HEK293 (cell line): ENCODE data around the gene BRSK1.

ENCODE experiments used
- GLI2 ChIP-seq: fragments of 450-650 bp; formaldehyde crosslinking; IDR thresholded peaks from 2 replicates; pipeline ENCODE4; 2017; ENCODE audit warnings: missing biosample characterization, missing genetic modification characterization, low read depth, borderline replicate concordance
- GLIS1 ChIP-seq: fragments of 450-650 bp; formaldehyde crosslinking; IDR thresholded peaks from 2 replicates; pipeline ENCODE4 v1.5.1; 2016; ENCODE audit warnings: missing biosample characterization, missing genetic modification characterization
- MEIS1 ChIP-seq: sonication (generic); formaldehyde crosslinking; IDR thresholded peaks from 2 replicates; pipeline ENCODE4 v1.8.1; 2022; ENCODE audit warnings: missing genetic modification reagents, mild to moderate bottlenecking, borderline replicate concordance
- PBX3 ChIP-seq: sonication (generic); formaldehyde crosslinking; IDR thresholded peaks from 2 replicates; pipeline ENCODE4 v1.8.1; 2022; ENCODE audit warnings: mild to moderate bottlenecking, moderate library complexity, missing genetic modification reagents
- PRDM10 ChIP-seq: fragments of 450-650 bp; formaldehyde crosslinking; IDR thresholded peaks from 2 replicates; pipeline ENCODE4 v1.5.1; 2016; ENCODE audit warnings: missing biosample characterization, missing genetic modification characterization
- SCRT2 ChIP-seq: fragments of 450-650 bp; formaldehyde crosslinking; IDR thresholded peaks from 2 replicates; pipeline ENCODE4 v1.5.1; 2016; ENCODE audit warnings: missing biosample characterization, missing genetic modification characterization
- SP3 ChIP-seq: fragments of 450-650 bp; formaldehyde crosslinking; IDR thresholded peaks from 2 replicates; pipeline ENCODE4 v1.5.1; 2016; ENCODE audit warnings: missing biosample characterization, missing genetic modification characterization
- YY1 ChIP-seq: fragments of 450-650 bp; formaldehyde crosslinking; IDR thresholded peaks from 2 replicates; pipeline ENCODE4 v1.5.1; 2018; ENCODE audit warnings: missing biosample characterization, missing genetic modification characterization
- ZBTB21 ChIP-seq: fragments of 450-650 bp; formaldehyde crosslinking; IDR thresholded peaks from 2 replicates; pipeline ENCODE4 v1.5.1; 2017; ENCODE audit warnings: missing biosample characterization, missing genetic modification characterization
- ZNF138 ChIP-seq: fragments of 450-650 bp; formaldehyde crosslinking; IDR thresholded peaks from 2 replicates; pipeline ENCODE4 v1.5.1; 2016; ENCODE audit warnings: missing biosample characterization, missing genetic modification characterization, borderline replicate concordance
- ZNF157 ChIP-seq: fragments of 450-650 bp; formaldehyde crosslinking; IDR thresholded peaks from 2 replicates; pipeline ENCODE4 v1.5.1; 2016; ENCODE audit warnings: missing biosample characterization, missing genetic modification characterization
- ZNF175 ChIP-seq: fragments of 450-650 bp; formaldehyde crosslinking; IDR thresholded peaks from 2 replicates; pipeline ENCODE4 v1.5.1; 2016; ENCODE audit warnings: missing biosample characterization, missing genetic modification characterization
- ZNF202 ChIP-seq: fragments of 450-650 bp; formaldehyde crosslinking; IDR thresholded peaks from 2 replicates; pipeline ENCODE4 v1.5.1; 2016; ENCODE audit warnings: missing biosample characterization, missing genetic modification characterization, borderline replicate concordance
- ZNF214 ChIP-seq: fragments of 450-650 bp; formaldehyde crosslinking; IDR thresholded peaks from 2 replicates; pipeline ENCODE4 v1.5.1; 2017; ENCODE audit warnings: missing biosample characterization, mild to moderate bottlenecking, missing genetic modification characterization, borderline replicate concordance
- ZNF274 ChIP-seq, 2 experiments: fragments of 200-500 bp in 1 of 2; fragments of 450-650 bp in 1 of 2; sonication (Bioruptor generic) in 1 of 2; formaldehyde crosslinking in 1 of 2; IDR thresholded peaks; 2 replicates each; pipeline versions ENCODE4 v1.5.1 to v1.6.1; 2014 to 2016; ENCODE audit warnings: borderline replicate concordance in 1 of 2, inconsistent platforms in 1 of 2, low read length in 1 of 2, missing biosample characterization in 1 of 2, missing genetic modification characterization in 1 of 2
- ZNF558 ChIP-seq: fragments of 450-650 bp; formaldehyde crosslinking; IDR thresholded peaks from 2 replicates; pipeline ENCODE4 v1.5.1; 2016; ENCODE audit warnings: missing biosample characterization, missing genetic modification characterization
- ZNF571 ChIP-seq: fragments of 450-650 bp; formaldehyde crosslinking; IDR thresholded peaks from 2 replicates; pipeline ENCODE4 v1.5.0; 2017; ENCODE audit warnings: missing biosample characterization, missing genetic modification characterization
- ZNF624 ChIP-seq: fragments of 450-650 bp; formaldehyde crosslinking; IDR thresholded peaks from 2 replicates; pipeline ENCODE4 v1.5.1; 2017; ENCODE audit warnings: missing biosample characterization, missing genetic modification characterization
- ZNF658 ChIP-seq: fragments of 450-650 bp; formaldehyde crosslinking; IDR thresholded peaks from 2 replicates; pipeline ENCODE4; 2016; ENCODE audit warnings: missing biosample characterization, missing genetic modification characterization
- ZNF704 ChIP-seq: fragments of 450-650 bp; formaldehyde crosslinking; IDR thresholded peaks from 2 replicates; pipeline ENCODE4 v1.5.1; 2016; ENCODE audit warnings: missing biosample characterization, missing genetic modification characterization
- ZNF785 ChIP-seq: fragments of 450-650 bp; formaldehyde crosslinking; IDR thresholded peaks from 2 replicates; pipeline ENCODE4 v1.5.1; 2016; ENCODE audit warnings: missing biosample characterization, missing genetic modification characterization
- TF ChIP-seq, protein P1 (sequence below): fragments of 450-650 bp; formaldehyde crosslinking; IDR thresholded peaks from 2 replicates; pipeline ENCODE4 v1.5.1; 2016; ENCODE audit warnings: missing biosample characterization, missing genetic modification characterization, borderline replicate concordance
- TF ChIP-seq, protein P2 (sequence below): fragments of 450-650 bp; formaldehyde crosslinking; IDR thresholded peaks from 2 replicates; pipeline ENCODE4 v1.5.1; 2016; ENCODE audit warnings: missing biosample characterization, missing genetic modification characterization
- TF ChIP-seq, protein P3 (sequence below): IDR thresholded peaks from 2 replicates; pipeline ENCODE4 v1.6.1; 2011; ENCODE audit warnings: mild to moderate bottlenecking, low read depth, low read length, borderline replicate concordance
- TF ChIP-seq, protein P4 (sequence below): fragments of 450-650 bp; formaldehyde crosslinking; IDR thresholded peaks from 2 replicates; pipeline ENCODE4 v1.5.1; 2016; ENCODE audit warnings: missing biosample characterization, missing genetic modification characterization

The BRSK1 gene

DNA sequence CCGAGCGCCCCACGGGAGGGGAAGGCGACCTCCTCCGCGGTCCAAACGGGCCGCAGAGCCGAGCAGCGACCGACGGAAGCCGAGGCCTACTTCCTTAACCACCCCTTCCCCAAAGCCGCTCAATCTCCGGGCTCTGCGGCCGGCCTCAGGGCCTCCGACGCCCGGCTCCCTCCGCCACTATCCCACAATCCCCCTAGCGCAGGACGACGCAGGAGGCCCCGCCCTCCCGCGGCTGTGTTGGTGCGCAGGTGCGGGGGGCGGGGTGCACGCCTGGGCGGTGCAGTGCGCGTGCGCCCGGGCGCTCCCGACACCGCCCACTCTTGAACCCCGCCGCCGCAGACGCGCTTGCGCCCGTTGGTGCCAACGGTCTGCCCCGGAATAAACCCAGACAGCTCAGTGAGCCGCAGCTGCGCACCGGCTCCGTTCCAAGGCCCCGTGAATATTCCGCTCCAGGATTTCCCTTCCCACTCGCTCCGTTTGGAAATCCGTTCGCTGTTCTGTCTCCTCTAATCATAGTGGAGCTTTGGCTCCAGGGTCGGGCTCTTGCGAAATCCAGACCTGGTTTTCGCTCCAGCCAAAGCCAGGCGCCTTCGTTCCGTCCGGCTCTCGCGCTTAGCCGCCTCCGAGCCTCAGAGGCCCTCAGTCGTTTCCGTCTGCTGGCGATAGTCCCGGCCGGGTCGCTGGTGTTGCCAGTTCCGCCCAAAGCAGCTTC lies 24.8 kb upstream of the BRSK1 start, which contains the start of gene PPP6R1 (continued):
- TF ChIP-seq ZNF214 (tag by site-specific recombination) = no peak
- TF ChIP-seq MEIS1 (CRISPR knock-in tag) = no peak
- TF ChIP-seq ZNF157 (tag by site-specific recombination) = no peak
- 0 out of 2 replicates have a peak, but pooled peaks have one; percentile 15 for TF ChIP-seq ZNF704
- TF ChIP-seq, protein P1, sequence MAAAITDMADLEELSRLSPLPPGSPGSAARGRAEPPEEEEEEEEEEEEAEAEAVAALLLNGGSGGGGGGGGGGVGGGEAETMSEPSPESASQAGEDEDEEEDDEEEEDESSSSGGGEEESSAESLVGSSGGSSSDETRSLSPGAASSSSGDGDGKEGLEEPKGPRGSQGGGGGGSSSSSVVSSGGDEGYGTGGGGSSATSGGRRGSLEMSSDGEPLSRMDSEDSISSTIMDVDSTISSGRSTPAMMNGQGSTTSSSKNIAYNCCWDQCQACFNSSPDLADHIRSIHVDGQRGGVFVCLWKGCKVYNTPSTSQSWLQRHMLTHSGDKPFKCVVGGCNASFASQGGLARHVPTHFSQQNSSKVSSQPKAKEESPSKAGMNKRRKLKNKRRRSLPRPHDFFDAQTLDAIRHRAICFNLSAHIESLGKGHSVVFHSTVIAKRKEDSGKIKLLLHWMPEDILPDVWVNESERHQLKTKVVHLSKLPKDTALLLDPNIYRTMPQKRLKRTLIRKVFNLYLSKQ = no peak
- peak; percentile 69 for TF ChIP-seq GLIS1
- peak; percentile 93 for TF ChIP-seq PBX3
- TF ChIP-seq ZNF274 (IDR thresholded peaks at IDR 0.05; ENCODE audit: low read length) = no peak
- no peak for TF ChIP-seq ZNF274 (tag by site-specific recombination; IDR thresholded peaks at IDR 0.05; ENCODE audit: borderline replicate concordance)
- TF ChIP-seq, protein P2, sequence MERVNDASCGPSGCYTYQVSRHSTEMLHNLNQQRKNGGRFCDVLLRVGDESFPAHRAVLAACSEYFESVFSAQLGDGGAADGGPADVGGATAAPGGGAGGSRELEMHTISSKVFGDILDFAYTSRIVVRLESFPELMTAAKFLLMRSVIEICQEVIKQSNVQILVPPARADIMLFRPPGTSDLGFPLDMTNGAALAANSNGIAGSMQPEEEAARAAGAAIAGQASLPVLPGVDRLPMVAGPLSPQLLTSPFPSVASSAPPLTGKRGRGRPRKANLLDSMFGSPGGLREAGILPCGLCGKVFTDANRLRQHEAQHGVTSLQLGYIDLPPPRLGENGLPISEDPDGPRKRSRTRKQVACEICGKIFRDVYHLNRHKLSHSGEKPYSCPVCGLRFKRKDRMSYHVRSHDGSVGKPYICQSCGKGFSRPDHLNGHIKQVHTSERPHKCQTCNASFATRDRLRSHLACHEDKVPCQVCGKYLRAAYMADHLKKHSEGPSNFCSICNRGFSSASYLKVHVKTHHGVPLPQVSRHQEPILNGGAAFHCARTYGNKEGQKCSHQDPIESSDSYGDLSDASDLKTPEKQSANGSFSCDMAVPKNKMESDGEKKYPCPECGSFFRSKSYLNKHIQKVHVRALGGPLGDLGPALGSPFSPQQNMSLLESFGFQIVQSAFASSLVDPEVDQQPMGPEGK = peak; percentile 37; the same call in 1 of the 2 replicates
- TF ChIP-seq ZNF624 (tag by site-specific recombination) = no peak
- TF ChIP-seq ZNF785 = peak; percentile 95
- peak; percentile 71 for TF ChIP-seq ZBTB21 (tag by site-specific recombination)
- TF ChIP-seq PRDM10 (tag by site-specific recombination) = peak; percentile 83
- no peak for TF ChIP-seq ZNF202 (tag by site-specific recombination)
- no peak; the same call in 1 of the 2 replicates for TF ChIP-seq GLI2 (tag by site-specific recombination)
- peak; percentile 64 for TF ChIP-seq SCRT2 (tag by site-specific recombination)
- no peak for TF ChIP-seq ZNF571 (tag by site-specific recombination)
- TF ChIP-seq SP3 (tag by site-specific recombination) = peak; percentile 94
- TF ChIP-seq ZNF138 (tag by site-specific recombination) = no peak
- TF ChIP-seq, protein P3, sequence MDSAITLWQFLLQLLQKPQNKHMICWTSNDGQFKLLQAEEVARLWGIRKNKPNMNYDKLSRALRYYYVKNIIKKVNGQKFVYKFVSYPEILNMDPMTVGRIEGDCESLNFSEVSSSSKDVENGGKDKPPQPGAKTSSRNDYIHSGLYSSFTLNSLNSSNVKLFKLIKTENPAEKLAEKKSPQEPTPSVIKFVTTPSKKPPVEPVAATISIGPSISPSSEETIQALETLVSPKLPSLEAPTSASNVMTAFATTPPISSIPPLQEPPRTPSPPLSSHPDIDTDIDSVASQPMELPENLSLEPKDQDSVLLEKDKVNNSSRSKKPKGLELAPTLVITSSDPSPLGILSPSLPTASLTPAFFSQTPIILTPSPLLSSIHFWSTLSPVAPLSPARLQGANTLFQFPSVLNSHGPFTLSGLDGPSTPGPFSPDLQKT = no peak
- TF ChIP-seq ZNF658 = no peak
- TF ChIP-seq, protein P4, sequence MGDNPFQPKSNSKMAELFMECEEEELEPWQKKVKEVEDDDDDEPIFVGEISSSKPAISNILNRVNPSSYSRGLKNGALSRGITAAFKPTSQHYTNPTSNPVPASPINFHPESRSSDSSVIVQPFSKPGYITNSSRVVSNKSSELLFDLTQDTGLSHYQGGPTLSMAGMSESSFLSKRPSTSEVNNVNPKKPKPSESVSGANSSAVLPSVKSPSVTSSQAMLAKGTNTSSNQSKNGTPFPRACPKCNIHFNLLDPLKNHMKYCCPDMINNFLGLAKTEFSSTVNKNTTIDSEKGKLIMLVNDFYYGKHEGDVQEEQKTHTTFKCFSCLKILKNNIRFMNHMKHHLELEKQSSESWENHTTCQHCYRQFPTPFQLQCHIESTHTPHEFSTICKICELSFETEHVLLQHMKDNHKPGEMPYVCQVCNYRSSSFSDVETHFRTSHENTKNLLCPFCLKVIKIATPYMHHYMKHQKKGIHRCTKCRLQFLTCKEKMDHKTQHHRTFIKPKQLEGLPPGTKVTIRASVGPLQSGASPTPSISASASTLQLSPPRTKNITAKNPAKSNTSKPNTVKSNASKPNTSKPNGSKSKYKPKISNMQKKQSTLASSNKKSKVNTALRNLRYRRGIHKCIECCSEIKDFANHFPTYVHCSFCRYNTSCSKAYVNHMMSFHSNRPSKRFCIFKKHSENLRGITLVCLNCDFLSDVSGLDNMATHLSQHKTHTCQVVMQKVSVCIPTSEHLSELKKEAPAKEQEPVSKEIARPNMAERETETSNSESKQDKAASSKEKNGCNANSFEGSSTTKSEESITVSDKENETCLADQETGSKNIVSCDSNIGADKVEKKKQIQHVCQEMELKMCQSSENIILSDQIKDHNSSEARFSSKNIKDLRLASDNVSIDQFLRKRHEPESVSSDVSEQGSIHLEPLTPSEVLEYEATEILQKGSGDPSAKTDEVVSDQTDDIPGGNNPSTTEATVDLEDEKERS (tag by site-specific recombination) = peak; percentile 90
- TF ChIP-seq ZNF175 (tag by site-specific recombination) = no peak
- no peak for TF ChIP-seq YY1 (tag by site-specific recombination)
- peak; percentile 90 for TF ChIP-seq ZNF558 (tag by site-specific recombination)
